Stimulated activated CD4-positive, alpha-beta T cell treated with anti-CD3 and anti-CD28 coated beads, Interleukin-15, amount 100 ng/mL, for 1 hour (primary cell): ENCODE results near the gene TIGD7.
A peak's percentile ranks its signal among the peaks of the same experiment; 100 is the strongest.
"Not testable (repeated sequence)": the region's sequence is repeated elsewhere in the genome, so short reads cannot be mapped to it uniquely, and the experiment has no call there.

Source experiments
- DNase-seq, 2 donors: peaks; one replicate each; pipeline ENCODE4 v3.0.0-alpha.2; 2020; ENCODE audit warnings: low read depth in 1 of 2, low spot score in 1 of 2

TIGD7 gene

GRCh38 chr16:3282730-3283542 lies 22.3 kb downstream of the TIGD7 start, which contains the start of gene ZNF263:
ZNF263 (plus strand) TSS chr16:3283491; CDS start chr16:3283819, 328 bp downstream.
- DNase-seq: peak; percentile 86

GRCh38 chr16:3282103-3282729 lies 23.0 kb downstream of the TIGD7 start:
- no peak for DNase-seq

- no peak for DNase-seq
These were observed 23.9 kb downstream of the TIGD7 start for GRCh38 chr16:3281222-3281820.

- no peak for DNase-seq
These were observed 28.6 kb downstream of the TIGD7 start for GRCh38 chr16:3276679-3277078.

GRCh38 chr16:3274947-3275346 lies 30.3 kb downstream of the TIGD7 start:
- no peak for DNase-seq

- DNase-seq: no peak
These were observed 30.7 kb downstream of the TIGD7 start for GRCh38 chr16:3274490-3274889.

GRCh38 chr16:3271281-3271680 lies 33.9 kb downstream of the TIGD7 start:
- not testable (repeated sequence) for DNase-seq

GRCh38 chr16:3270718-3271117 lies 34.5 kb downstream of the TIGD7 start:
- not testable (repeated sequence) for DNase-seq

- no peak for DNase-seq
These were observed 36.9 kb downstream of the TIGD7 start for GRCh38 chr16:3268294-3268693.

GRCh38 chr16:3266873-3267537 lies 38.2 kb downstream of the TIGD7 start:
- DNase-seq: no peak

GRCh38 chr16:3264137-3265036 lies 40.8 kb downstream of the TIGD7 start:
- DNase-seq: peak; percentile 93 to 98

- DNase-seq: no peak
These were observed 42.7 kb downstream of the TIGD7 start for GRCh38 chr16:3262517-3262916.

GRCh38 chr16:3259836-3260235 lies 45.4 kb downstream of the TIGD7 start:
- no peak for DNase-seq

GRCh38 chr16:3256866-3257465 lies 48.3 kb downstream of the TIGD7 start:
- no peak for DNase-seq

- no peak for DNase-seq
These were observed 48.9 kb downstream of the TIGD7 start, which contains the start of gene MEFV for GRCh38 chr16:3256146-3256865. MEFV (minus strand) TSS chr16:3256633; CDS start chr16:3256587, 46 bp downstream.

GRCh38 chr16:3254309-3254708 lies 50.9 kb downstream of the TIGD7 start:
- no peak for DNase-seq

- DNase-seq: no peak
These were observed 52.3 kb downstream of the TIGD7 start for GRCh38 chr16:3252967-3253366.

GRCh38 chr16:3249451-3249850 lies 55.8 kb downstream of the TIGD7 start:
- DNase-seq: no peak

- DNase-seq: no peak
These were observed 56.2 kb downstream of the TIGD7 start for GRCh38 chr16:3249020-3249419.
